ENCODE data around the gene POLDIP2.

Gene POLDIP2

DNA sequence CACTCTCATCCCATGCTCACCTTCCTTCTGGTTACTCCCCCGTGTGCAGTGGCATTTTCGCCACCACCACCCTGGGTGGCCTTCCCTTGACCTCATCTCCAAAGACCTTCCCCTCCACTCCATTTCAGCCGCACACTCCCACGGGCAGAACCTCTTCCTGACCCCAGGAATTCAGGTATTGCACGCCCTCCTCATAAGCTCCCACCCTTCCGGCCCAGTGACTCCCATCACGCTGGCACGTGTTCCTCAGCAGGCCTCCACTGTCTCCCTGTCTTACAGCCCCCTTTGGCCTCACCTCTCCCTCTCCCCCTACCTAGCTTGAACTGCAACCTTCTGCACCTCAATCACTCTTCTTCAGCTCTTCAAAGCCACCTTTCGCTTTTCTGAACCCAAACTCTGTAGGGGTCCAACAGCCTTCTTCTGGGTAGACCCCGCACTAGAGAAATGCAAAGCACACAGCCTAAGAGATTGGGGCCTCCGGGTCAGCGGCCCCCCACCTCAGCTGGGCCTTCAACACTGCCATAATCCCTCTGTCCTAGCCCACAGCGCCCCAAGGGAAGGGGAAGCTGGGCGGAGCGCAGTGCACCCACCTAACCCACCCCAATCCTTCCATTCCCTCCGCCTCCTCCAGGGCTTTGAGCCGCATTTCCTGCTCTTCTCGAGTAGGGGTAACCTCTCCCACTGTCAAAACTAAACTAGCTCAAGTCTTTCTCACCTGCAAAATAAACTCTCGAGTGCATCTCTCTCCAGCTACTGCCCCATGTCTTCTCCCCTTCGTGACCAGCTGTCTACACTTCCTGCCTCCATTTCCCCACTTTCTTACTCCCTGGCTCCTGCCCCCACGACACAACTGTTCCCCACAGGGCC lies 40.0 kb downstream of the POLDIP2 start:
- no peak for DNase-seq (ENCODE audit: low spot score)

DNA sequence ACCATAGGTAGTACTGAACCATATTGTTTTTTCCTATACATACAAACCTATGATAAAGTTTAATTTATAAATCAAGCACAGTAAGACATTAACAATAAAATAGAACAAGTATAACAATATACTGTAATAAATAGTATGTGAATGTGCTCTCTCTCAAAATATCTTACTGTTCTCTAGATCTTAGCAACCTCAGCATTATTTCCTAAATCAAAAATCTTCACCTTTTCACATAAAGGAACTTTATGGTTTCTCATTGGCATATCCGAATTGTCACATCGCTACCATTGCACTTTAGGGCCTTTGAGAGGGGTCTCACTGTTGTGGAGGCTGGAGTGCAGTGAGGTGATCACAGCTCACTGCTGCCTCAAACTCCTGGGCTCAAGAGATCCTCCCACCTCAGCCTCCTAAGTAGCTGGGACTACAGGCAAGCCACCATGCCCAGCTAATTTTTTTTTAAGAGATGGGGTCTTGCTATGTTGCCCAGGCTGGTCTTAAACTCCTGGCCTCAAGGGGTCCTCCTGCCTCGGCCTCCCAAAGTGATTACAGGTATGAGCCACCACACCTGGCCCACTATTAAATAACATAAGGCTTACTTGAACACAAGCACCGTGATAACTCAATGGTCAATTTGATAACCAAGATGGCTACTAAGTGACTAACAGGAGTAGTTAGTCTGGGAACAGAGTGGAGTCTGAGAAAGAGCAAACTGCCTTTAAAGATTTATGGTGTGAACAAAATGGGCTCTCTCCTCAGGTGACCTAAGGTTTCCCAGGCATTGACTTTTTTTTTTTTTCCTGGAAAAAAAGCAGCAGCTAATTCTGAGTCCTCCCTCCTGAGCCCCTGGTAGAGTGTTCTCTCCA lies 41.3 kb downstream of the POLDIP2 start:
- DNase-seq (ENCODE audit: low spot score) = no peak

DNA sequence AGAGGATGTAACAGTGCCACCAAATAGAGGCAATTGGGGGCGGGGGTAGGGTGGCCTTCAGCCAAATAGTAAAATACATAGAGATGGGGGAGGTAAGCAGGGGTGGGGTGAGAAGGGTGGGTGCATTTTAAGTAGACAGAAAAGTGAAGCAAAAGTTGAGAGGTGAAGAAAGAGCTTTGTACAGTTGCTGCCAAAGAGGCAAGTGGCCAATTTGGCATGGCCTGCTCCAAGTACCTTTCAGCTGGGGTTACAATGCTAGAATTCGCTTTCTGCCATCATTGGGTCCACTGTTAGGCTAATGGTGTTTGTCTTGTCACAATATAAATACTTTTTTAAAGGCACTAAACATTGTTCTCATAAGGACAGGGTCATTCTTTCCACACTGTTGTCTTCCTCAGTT lies 43.5 kb downstream of the POLDIP2 start:
- no peak for DNase-seq (ENCODE audit: low spot score)

DNA sequence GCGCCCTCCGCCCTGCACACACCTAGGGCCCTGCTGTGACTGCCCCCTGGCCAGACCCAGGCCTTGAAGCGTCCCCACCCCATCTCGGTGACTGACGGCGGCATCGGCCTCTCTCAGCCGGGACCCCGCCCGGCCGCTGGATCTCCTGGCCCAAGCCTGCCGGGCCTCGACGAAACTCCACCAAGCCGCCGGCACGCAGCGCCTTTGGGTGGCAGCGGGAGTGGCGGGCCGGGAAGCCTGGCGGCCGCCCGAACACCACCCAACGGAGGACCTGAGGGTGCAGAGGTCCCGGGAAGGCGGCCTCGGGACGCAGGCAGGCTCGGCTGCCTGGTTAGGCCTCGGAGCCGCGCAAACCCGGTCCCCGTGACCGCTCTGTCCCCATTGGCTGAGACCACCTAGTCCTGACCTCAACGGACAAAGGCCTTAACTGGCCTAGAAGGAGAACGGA lies 50.3 kb downstream of the POLDIP2 start:
- no peak for DNase-seq (ENCODE audit: low spot score)

DNA sequence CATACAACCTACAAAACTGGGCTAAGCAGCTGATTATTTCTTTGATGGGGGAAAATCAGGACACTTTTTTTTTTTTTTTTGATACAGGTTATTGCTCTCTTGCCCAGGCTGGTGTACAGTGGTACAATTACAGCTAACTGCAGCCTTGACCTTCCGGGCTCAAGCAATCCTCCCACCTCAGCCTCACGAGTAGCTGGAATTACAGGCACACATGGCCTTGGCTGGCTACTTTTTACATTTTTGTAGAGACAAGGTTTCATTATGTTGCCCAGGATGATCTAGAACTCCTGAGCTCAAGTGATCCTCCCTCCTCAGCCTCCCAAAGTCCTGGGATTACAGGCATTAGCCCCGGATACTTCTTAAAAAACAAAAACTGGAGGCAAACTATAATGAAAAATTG lies 58.9 kb downstream of the POLDIP2 start:
- no peak for DNase-seq (ENCODE audit: low spot score)

All from AG08395 (cell line).